Measurements from ENCODE around the gene ZNF493. TPM values are rescaled to one million over a fixed set of nuclear protein-coding genes. Genes with fewer than 3 reads are reported as not detected.

The ZNF493 gene
- total RNA-seq, 2 donors from 2014 or later = 19.4 to 22.6 TPM

Other genes starting within 250 kb of the ZNF493 start
- gene ZNF708, start 67.7 kb upstream of the ZNF493 start, total RNA-seq = 10 to 100 TPM; 15.7 to 19.6 TPM
- 10 to 100 TPM in 1 of 2 donors, 1 to 10 TPM in 1; 9.7 to 17.2 TPM for gene ZNF738, start 38.1 kb upstream of the ZNF493 start, total RNA-seq
- 10 to 100 TPM; 10.9 to 11.0 TPM for gene ZNF429, start 108.5 kb downstream of the ZNF493 start, total RNA-seq